ENCODE data around the gene LPAR1. TPM values are rescaled to one million over a fixed set of nuclear protein-coding genes. Genes with fewer than 3 reads are reported as not detected.

The LPAR1 gene
- total RNA-seq, 5 donors from 2014 or later (not counting 1 experiment from before 2014, with no cell fraction given): 0.26 to 0.47 (median 0.41) TPM; not detected in 2

- Mint-ChIP-seq H3K27ac (no peak overlapping the region), H3K4me1 (no peaks in the 10 kb centered on the region), H3K4me3 (no peak overlapping the region), H3K27me3 (no peaks in the 10 kb centered on the region), H3K36me3 (no peaks in the 10 kb centered on the region), H3K9me3 (no peaks in the 10 kb centered on the region)
- ChIA-PET POLR2A (no interaction called here), CTCF (no interaction called here)
- H3K4me3 ChIP-seq (ENCODE audit: control insufficient read depth in 1 of 2, extremely low read depth in 1 of 2, low read length in 1 of 2): no peak overlapping the region
- no CpG with 5 or more reads among the region's 1 CpG for WGBS (ENCODE audit: insufficient coverage)
- no peak overlapping the region for H3K27ac ChIP-seq (ENCODE audit: low read length)
- H3K4me1 ChIP-seq (ENCODE audit: control insufficient read depth in 1 of 2, extremely low read depth in 1 of 2, insufficient read depth in 2 of 2, low read length in 2 of 2): no peaks in the 10 kb centered on the region
- H3K9me3 ChIP-seq: no peaks in the 10 kb centered on the region
- no peaks in the 10 kb centered on the region for H3K36me3 ChIP-seq (ENCODE audit: control insufficient read depth in 2 of 2, extremely low read depth in 1 of 2, insufficient read depth in 1 of 2, low read length in 1 of 2)
- no peaks in the 10 kb centered on the region for H3K27me3 ChIP-seq (replicated peaks in 1 of 2; ENCODE audit: control insufficient read depth in 2 of 2, extremely low read depth in 1 of 2, insufficient read depth in 2 of 2, low read length in 1 of 2)
- DNase-seq: no peak
- no peak for ATAC-seq (replicated peaks in 1 of 4)
These were observed 95.7 kb downstream of the LPAR1 start for GRCh38 chr9:110942522-110942921.

GRCh38 chr9:110940951-110941557 is 97.2 kb downstream of the LPAR1 start:
- ChIA-PET CTCF (no interaction called here), POLR2A (no interaction called here)
- Mint-ChIP-seq H3K36me3 (no peaks in the 10 kb centered on the region), H3K4me1 (no peaks in the 10 kb centered on the region), H3K27me3 (no peaks in the 10 kb centered on the region), H3K4me3 (no peak overlapping the region), H3K27ac (no peak overlapping the region), H3K9me3 (no peaks in the 10 kb centered on the region)
- Histone ChIP-seq H3K4me3 (ENCODE audit: control insufficient read depth in 1 of 2, extremely low read depth in 1 of 2, low read length in 1 of 2) (no peak overlapping the region), H3K36me3 (ENCODE audit: control insufficient read depth in 2 of 2, extremely low read depth in 1 of 2, insufficient read depth in 1 of 2, low read length in 1 of 2) (no peaks in the 10 kb centered on the region), H3K27ac (ENCODE audit: low read length) (no peak overlapping the region), H3K27me3 (replicated peaks in 1 of 2; ENCODE audit: control insufficient read depth in 2 of 2, extremely low read depth in 1 of 2, insufficient read depth in 2 of 2, low read length in 1 of 2) (no peaks in the 10 kb centered on the region), H3K4me1 (ENCODE audit: control insufficient read depth in 1 of 2, extremely low read depth in 1 of 2, insufficient read depth in 2 of 2, low read length in 2 of 2) (no peaks in the 10 kb centered on the region), H3K9me3 (no peaks in the 10 kb centered on the region)
- WGBS (ENCODE audit: insufficient coverage): no CpG with 5 or more reads among the region's 6 CpGs
- DNase-seq (no peak), ATAC-seq (replicated peaks in 1 of 4) (no peak)

GRCh38 chr9:110939573-110939972 is 98.7 kb downstream of the LPAR1 start:
- WGBS (ENCODE audit: insufficient coverage): no CpG with 5 or more reads among the region's 1 CpG
- ChIA-PET POLR2A (no interaction called here), CTCF (no interaction called here)
- Mint-ChIP-seq H3K9me3 (no peaks in the 10 kb centered on the region), H3K27me3 (no peaks in the 10 kb centered on the region), H3K4me1 (no peaks in the 10 kb centered on the region), H3K27ac (no peak overlapping the region), H3K36me3 (no peaks in the 10 kb centered on the region), H3K4me3 (no peak overlapping the region)
- H3K4me3 ChIP-seq (ENCODE audit: control insufficient read depth in 1 of 2, extremely low read depth in 1 of 2, low read length in 1 of 2): no peak overlapping the region
- DNase-seq: no peak
- no peaks in the 10 kb centered on the region for H3K36me3 ChIP-seq (ENCODE audit: control insufficient read depth in 2 of 2, extremely low read depth in 1 of 2, insufficient read depth in 1 of 2, low read length in 1 of 2)
- no peaks in the 10 kb centered on the region for H3K4me1 ChIP-seq (ENCODE audit: control insufficient read depth in 1 of 2, extremely low read depth in 1 of 2, insufficient read depth in 2 of 2, low read length in 2 of 2)
- no peaks in the 10 kb centered on the region for H3K27me3 ChIP-seq (replicated peaks in 1 of 2; ENCODE audit: control insufficient read depth in 2 of 2, extremely low read depth in 1 of 2, insufficient read depth in 2 of 2, low read length in 1 of 2)
- H3K27ac ChIP-seq (ENCODE audit: low read length): no peak overlapping the region
- no peaks in the 10 kb centered on the region for H3K9me3 ChIP-seq
- ATAC-seq (replicated peaks in 1 of 4): no peak

- no peaks in the 10 kb centered on the region for H3K4me1 Mint-ChIP-seq
- 25% methylated on average over 3 of the region's 5 CpGs for WGBS (ENCODE audit: insufficient coverage)
These were observed 99.2 kb downstream of the LPAR1 start for GRCh38 chr9:110939047-110939446.

GRCh38 chr9:110938242-110938641 is 100.0 kb downstream of the LPAR1 start:
- WGBS (ENCODE audit: insufficient coverage): 39% methylated on average over 2 of the region's 3 CpGs
- peaks cover 0 to 4% (median 0%) of the 10 kb centered on the region in 3 donors for H3K4me1 Mint-ChIP-seq
- POLR2A ChIA-PET: no interaction called here

More at GRCh38 chr9:110939047-110939446, 99.2 kb downstream of the LPAR1 start:
- H3K27me3 Mint-ChIP-seq: no peaks in the 10 kb centered on the region
- Histone ChIP-seq H3K9me3 (no peaks in the 10 kb centered on the region), H3K4me1 (ENCODE audit: control insufficient read depth in 1 of 2, extremely low read depth in 1 of 2, insufficient read depth in 2 of 2, low read length in 2 of 2) (no peaks in the 10 kb centered on the region), H3K27me3 (replicated peaks in 1 of 2; ENCODE audit: control insufficient read depth in 2 of 2, extremely low read depth in 1 of 2, insufficient read depth in 2 of 2, low read length in 1 of 2) (no peaks in the 10 kb centered on the region), H3K4me3 (ENCODE audit: control insufficient read depth in 1 of 2, extremely low read depth in 1 of 2, low read length in 1 of 2) (no peak overlapping the region), H3K36me3 (ENCODE audit: control insufficient read depth in 2 of 2, extremely low read depth in 1 of 2, insufficient read depth in 1 of 2, low read length in 1 of 2) (no peaks in the 10 kb centered on the region), H3K27ac (ENCODE audit: low read length) (no peak overlapping the region)
- DNase-seq (no peak), ATAC-seq (replicated peaks in 1 of 4) (no peak)
- H3K4me3 Mint-ChIP-seq: no peak overlapping the region
- H3K9me3 Mint-ChIP-seq: no peaks in the 10 kb centered on the region
- ChIA-PET POLR2A (no interaction called here), CTCF (no interaction called here)
- H3K36me3 Mint-ChIP-seq: no peaks in the 10 kb centered on the region
- no peak overlapping the region for H3K27ac Mint-ChIP-seq

GRCh38 chr9:110936719-110937452 is 101.4 kb downstream of the LPAR1 start:
- Mint-ChIP-seq H3K36me3 (no peaks in the 10 kb centered on the region), H3K4me3 (no peak overlapping the region), H3K27me3 (no peaks in the 10 kb centered on the region), H3K9me3 (peaks cover 0 to 2% (median 0%) of the 10 kb centered on the region in 3 donors), H3K4me1 (peaks cover 0 to 4% (median 0%) of the 10 kb centered on the region in 3 donors), H3K27ac (no peak overlapping the region)
- Histone ChIP-seq H3K36me3 (ENCODE audit: control insufficient read depth in 2 of 2, extremely low read depth in 1 of 2, insufficient read depth in 1 of 2, low read length in 1 of 2) (no peaks in the 10 kb centered on the region), H3K27me3 (replicated peaks in 1 of 2; ENCODE audit: control insufficient read depth in 2 of 2, extremely low read depth in 1 of 2, insufficient read depth in 2 of 2, low read length in 1 of 2) (no peaks in the 10 kb centered on the region), H3K27ac (ENCODE audit: low read length) (no peak overlapping the region), H3K4me3 (ENCODE audit: control insufficient read depth in 1 of 2, extremely low read depth in 1 of 2, low read length in 1 of 2) (no peak overlapping the region), H3K4me1 (ENCODE audit: control insufficient read depth in 1 of 2, extremely low read depth in 1 of 2, insufficient read depth in 2 of 2, low read length in 2 of 2) (no peaks in the 10 kb centered on the region), H3K9me3 (no peaks in the 10 kb centered on the region)
- ATAC-seq (replicated peaks in 1 of 4): no peak
- ChIA-PET CTCF (no interaction called here), POLR2A (no interaction called here)
- WGBS (ENCODE audit: insufficient coverage): no CpG with 5 or more reads among the region's 3 CpGs
- no peak for DNase-seq

More at GRCh38 chr9:110938242-110938641, 100.0 kb downstream of the LPAR1 start:
- H3K27ac Mint-ChIP-seq: no peak overlapping the region
- ATAC-seq (replicated peaks in 1 of 4): no peak
- H3K9me3 Mint-ChIP-seq: no peaks in the 10 kb centered on the region
- Histone ChIP-seq H3K27ac (ENCODE audit: low read length) (no peak overlapping the region), H3K27me3 (replicated peaks in 1 of 2; ENCODE audit: control insufficient read depth in 2 of 2, extremely low read depth in 1 of 2, insufficient read depth in 2 of 2, low read length in 1 of 2) (no peaks in the 10 kb centered on the region), H3K4me3 (ENCODE audit: control insufficient read depth in 1 of 2, extremely low read depth in 1 of 2, low read length in 1 of 2) (no peak overlapping the region), H3K9me3 (no peaks in the 10 kb centered on the region), H3K4me1 (ENCODE audit: control insufficient read depth in 1 of 2, extremely low read depth in 1 of 2, insufficient read depth in 2 of 2, low read length in 2 of 2) (no peaks in the 10 kb centered on the region), H3K36me3 (ENCODE audit: control insufficient read depth in 2 of 2, extremely low read depth in 1 of 2, insufficient read depth in 1 of 2, low read length in 1 of 2) (no peaks in the 10 kb centered on the region)
- no peak overlapping the region for H3K4me3 Mint-ChIP-seq
- CTCF ChIA-PET: no interaction called here
- H3K36me3 Mint-ChIP-seq: no peaks in the 10 kb centered on the region
- DNase-seq: no peak
- H3K27me3 Mint-ChIP-seq: no peaks in the 10 kb centered on the region
